ENCODE measurements around the gene CMTR2.

GRCh38 chr16:71319999-71320398 is 30.8 kb upstream of the CMTR2 start:
- no peak for TF ChIP-seq EP300 (IDR thresholded peaks at IDR 0.05)
- TF ChIP-seq POLR2AphosphoS5 (IDR thresholded peaks at IDR 0.05): no peak
- no peak for TF ChIP-seq CTCF (IDR thresholded peaks at IDR 0.05)

Measured in upper lobe of left lung (tissue), 4 donors.